HEK293 (cell line): ENCODE results near the gene BBS7.

Source experiments
- CTCF ChIA-PET: fragments of 350-600 bp; formaldehyde crosslinking; extraction: SDS; loops from one replicate; lab custom pipeline; 2021; ENCODE audit warnings: antibody characterized with exemption; lab: Yijun Ruan, JAX
- POLR2A ChIA-PET: fragments of 300-600 bp; formaldehyde crosslinking; extraction: SDS; loops from one replicate; lab custom pipeline; 2020; ENCODE audit warnings: antibody characterized with exemption, inconsistent platforms; lab: Yijun Ruan, JAX
- H3K27ac ChIP-seq: fragments of 200-500 bp; sonication (Bioruptor generic); 2 replicates; pipeline ENCODE4 v1.5.1; 2014; ENCODE audit warnings: low read depth, low read length, control low read depth, inconsistent platforms; ENCODE audit errors: extremely low read depth
- H3K36me3 ChIP-seq, 2 experiments: fragments of 200-500 bp in 1 of 2; sonication (Bioruptor generic) in 1 of 2; 1 replicate in 1 of 2; 2 replicates in 1 of 2; pipeline ENCODE4 v1.5.1; 2014 to 2017; ENCODE audit warnings: inconsistent platforms in 2 of 2, low read length in 2 of 2; ENCODE audit not compliant: control insufficient read depth in 2 of 2, insufficient read depth in 1 of 2
- H3K4me1 ChIP-seq: fragments of 200-500 bp; sonication (Bioruptor generic); 2 replicates; pipeline ENCODE4 v1.5.1; 2014; ENCODE audit warnings: mild to moderate bottlenecking, low read length, inconsistent platforms; ENCODE audit not compliant: control insufficient read depth, insufficient read depth
- H3K4me3 ChIP-seq: 2 replicates; pipeline ENCODE4 v1.5.1; 2011; ENCODE audit warnings: low read depth, mild to moderate bottlenecking, control low read depth, low read length, moderate library complexity
- H3K9me3 ChIP-seq: fragments of 200-500 bp; sonication (Bioruptor generic); 2 replicates; pipeline ENCODE4 v1.5.1; 2014; ENCODE audit warnings: low read depth, low read length, inconsistent platforms; ENCODE audit not compliant: control insufficient read depth, insufficient read depth
- GFI1B ChIP-seq: fragments of 450-650 bp; formaldehyde crosslinking; IDR thresholded peaks from 2 replicates; pipeline ENCODE4 v1.5.1; 2016; ENCODE audit warnings: missing biosample characterization, missing genetic modification characterization
- GLIS1 ChIP-seq: fragments of 450-650 bp; formaldehyde crosslinking; IDR thresholded peaks from 2 replicates; pipeline ENCODE4 v1.5.1; 2016; ENCODE audit warnings: missing biosample characterization, missing genetic modification characterization
- HOXD13 ChIP-seq: sonication (generic); formaldehyde crosslinking; IDR thresholded peaks from 2 replicates; pipeline ENCODE4 v1.8.0; 2022; ENCODE audit warnings: missing genetic modification reagents, borderline replicate concordance
- KLF16 ChIP-seq: fragments of 450-650 bp; formaldehyde crosslinking; IDR thresholded peaks from 2 replicates; pipeline ENCODE4 v1.5.1; 2017; ENCODE audit warnings: missing biosample characterization, missing genetic modification characterization
- MYNN ChIP-seq: fragments of 450-650 bp; formaldehyde crosslinking; IDR thresholded peaks from 2 replicates; pipeline ENCODE4 v1.5.1; 2016; ENCODE audit warnings: missing biosample characterization, missing genetic modification characterization, borderline replicate concordance
- YY1 ChIP-seq: fragments of 450-650 bp; formaldehyde crosslinking; IDR thresholded peaks from 2 replicates; pipeline ENCODE4 v1.5.1; 2018; ENCODE audit warnings: missing biosample characterization, missing genetic modification characterization
- YY2 ChIP-seq: fragments of 450-650 bp; formaldehyde crosslinking; IDR thresholded peaks from 2 replicates; pipeline ENCODE4 v1.5.1; 2016; ENCODE audit warnings: missing biosample characterization, missing genetic modification characterization
- ZFP3 ChIP-seq: fragments of 450-650 bp; formaldehyde crosslinking; IDR thresholded peaks from 2 replicates; pipeline ENCODE4 v1.5.1; 2016; ENCODE audit warnings: low read depth, missing biosample characterization, missing genetic modification characterization
- ZNF146 ChIP-seq: fragments of 450-650 bp; formaldehyde crosslinking; IDR thresholded peaks from 2 replicates; pipeline ENCODE4 v1.5.1; 2016; ENCODE audit warnings: missing biosample characterization, missing genetic modification characterization
- ZNF24 ChIP-seq: fragments of 450-650 bp; formaldehyde crosslinking; IDR thresholded peaks from 2 replicates; pipeline ENCODE4 v1.5.1; 2016; ENCODE audit warnings: missing biosample characterization, missing genetic modification characterization
- ZNF311 ChIP-seq: fragments of 450-650 bp; formaldehyde crosslinking; IDR thresholded peaks from 2 replicates; pipeline ENCODE4 v1.5.1; 2017; ENCODE audit warnings: missing biosample characterization, missing genetic modification characterization, borderline replicate concordance
- ZNF37A ChIP-seq: fragments of 450-650 bp; IDR thresholded peaks from 2 replicates; pipeline ENCODE4 v1.5.1; 2018; ENCODE audit warnings: missing biosample characterization, missing genetic modification characterization
- ZNF664 ChIP-seq: fragments of 450-650 bp; formaldehyde crosslinking; IDR thresholded peaks from 2 replicates; pipeline ENCODE4 v1.5.1; 2016; ENCODE audit warnings: missing biosample characterization, missing genetic modification characterization
- ZNF76 ChIP-seq: fragments of 450-650 bp; formaldehyde crosslinking; IDR thresholded peaks from 2 replicates; pipeline ENCODE4; 2016; ENCODE audit warnings: low read depth, missing biosample characterization, missing genetic modification characterization, borderline replicate concordance
- ZNF777 ChIP-seq: fragments of 450-650 bp; formaldehyde crosslinking; IDR thresholded peaks from 2 replicates; pipeline ENCODE4 v1.5.1; 2017; ENCODE audit warnings: missing biosample characterization, missing genetic modification characterization, borderline replicate concordance
- TF ChIP-seq, protein P1 (sequence below): fragments of 450-650 bp; formaldehyde crosslinking; IDR thresholded peaks from 2 replicates; pipeline ENCODE4 v1.5.1; 2016; ENCODE audit warnings: missing biosample characterization, missing genetic modification characterization
- TF ChIP-seq, protein P2 (sequence below): fragments of 450-650 bp; formaldehyde crosslinking; IDR thresholded peaks from 2 replicates; pipeline ENCODE4 v1.5.1; 2016; ENCODE audit warnings: missing biosample characterization, missing genetic modification characterization
- TF ChIP-seq, protein P3 (sequence below): fragments of 450-650 bp; formaldehyde crosslinking; IDR thresholded peaks from 2 replicates; pipeline ENCODE4 v1.5.1; 2017; ENCODE audit warnings: missing biosample characterization, missing genetic modification characterization
- TF ChIP-seq, protein P4 (sequence below): fragments of 450-650 bp; formaldehyde crosslinking; IDR thresholded peaks from 2 replicates; pipeline ENCODE4 v1.5.1; 2017; ENCODE audit warnings: missing biosample characterization, missing genetic modification characterization
- TF ChIP-seq, protein P5 (sequence below): fragments of 450-650 bp; formaldehyde crosslinking; IDR thresholded peaks from 2 replicates; pipeline ENCODE4 v1.5.1; 2016; ENCODE audit warnings: missing biosample characterization, missing genetic modification characterization
- TF ChIP-seq, protein P6 (sequence below): fragments of 450-650 bp; formaldehyde crosslinking; IDR thresholded peaks from 2 replicates; pipeline ENCODE4 v1.5.1; 2016; ENCODE audit warnings: missing biosample characterization, missing genetic modification characterization

BBS7 gene

DNA sequence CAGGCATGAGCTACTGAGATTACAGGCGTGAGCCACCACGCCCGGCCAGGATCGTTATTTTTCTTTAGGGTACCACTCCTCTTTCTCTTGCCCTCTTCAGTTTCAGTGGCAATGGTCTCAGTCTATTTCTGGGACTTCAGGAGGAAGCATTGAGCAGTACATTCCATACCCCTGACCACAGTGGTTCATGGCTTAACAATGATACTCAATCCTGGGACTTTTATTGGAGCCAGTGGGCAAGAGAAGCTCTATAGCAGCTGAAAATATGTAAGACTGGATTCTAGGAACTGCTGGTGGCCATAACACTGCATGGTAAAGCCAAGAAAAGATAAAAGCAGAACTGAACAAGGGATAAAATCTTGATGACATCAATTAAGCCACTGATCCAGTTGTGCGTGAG, 40.8 kb downstream of the BBS7 start:
- Histone ChIP-seq H3K36me3 (peaks cover 13 to 60% of the 10 kb centered on the region in 2 experiments), H3K27ac (no peak overlapping the region), H3K4me3 (no peak overlapping the region), H3K9me3 (no peaks in the 10 kb centered on the region), H3K4me1 (no peaks in the 10 kb centered on the region)
- POLR2A ChIA-PET: no interaction called here
- CTCF ChIA-PET: no interaction called here
- TF ChIP-seq GLIS1 (tag by site-specific recombination) (no peak), MYNN (tag by site-specific recombination) (no peak), KLF16 (no peak), ZNF146 (no peak), ZNF37A (tag by site-specific recombination) (no peak)
- TF ChIP-seq, protein P1, sequence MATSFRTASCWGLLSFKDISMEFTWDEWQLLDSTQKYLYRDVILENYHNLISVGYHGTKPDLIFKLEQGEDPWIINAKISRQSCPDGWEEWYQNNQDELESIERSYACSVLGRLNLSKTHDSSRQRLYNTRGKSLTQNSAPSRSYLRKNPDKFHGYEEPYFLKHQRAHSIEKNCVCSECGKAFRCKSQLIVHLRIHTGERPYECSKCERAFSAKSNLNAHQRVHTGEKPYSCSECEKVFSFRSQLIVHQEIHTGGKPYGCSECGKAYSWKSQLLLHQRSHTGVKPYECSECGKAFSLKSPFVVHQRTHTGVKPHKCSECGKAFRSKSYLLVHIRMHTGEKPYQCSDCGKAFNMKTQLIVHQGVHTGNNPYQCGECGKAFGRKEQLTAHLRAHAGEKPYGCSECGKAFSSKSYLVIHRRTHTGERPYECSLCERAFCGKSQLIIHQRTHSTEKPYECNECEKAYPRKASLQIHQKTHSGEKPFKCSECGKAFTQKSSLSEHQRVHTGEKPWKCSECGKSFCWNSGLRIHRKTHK: no peak

DNA sequence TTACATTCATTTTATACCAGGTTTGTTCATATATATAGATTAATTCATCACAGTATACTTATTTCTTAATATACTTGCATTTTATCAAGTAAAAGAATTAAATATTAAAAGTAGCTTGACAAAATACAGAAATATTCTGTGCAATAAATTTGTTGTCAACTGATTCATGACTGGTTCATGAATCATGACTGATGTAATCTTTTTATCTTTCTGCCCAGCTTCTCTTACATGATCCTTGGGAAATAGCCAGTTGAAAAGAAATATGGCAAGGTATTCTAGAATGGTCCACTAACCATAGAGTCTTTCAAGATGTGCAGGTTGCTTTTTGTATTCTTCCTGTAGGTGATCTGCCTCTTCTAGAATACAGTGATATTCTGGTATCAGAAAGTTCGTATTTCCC, 42.4 kb downstream of the BBS7 start:
- Histone ChIP-seq H3K27ac (no peak overlapping the region), H3K9me3 (no peaks in the 10 kb centered on the region), H3K4me1 (no peaks in the 10 kb centered on the region; the same call in 1 of the 2 replicates)
- POLR2A ChIA-PET: no interaction called here
- TF ChIP-seq ZNF777 (tag by site-specific recombination): no peak
- TF ChIP-seq, protein P2, sequence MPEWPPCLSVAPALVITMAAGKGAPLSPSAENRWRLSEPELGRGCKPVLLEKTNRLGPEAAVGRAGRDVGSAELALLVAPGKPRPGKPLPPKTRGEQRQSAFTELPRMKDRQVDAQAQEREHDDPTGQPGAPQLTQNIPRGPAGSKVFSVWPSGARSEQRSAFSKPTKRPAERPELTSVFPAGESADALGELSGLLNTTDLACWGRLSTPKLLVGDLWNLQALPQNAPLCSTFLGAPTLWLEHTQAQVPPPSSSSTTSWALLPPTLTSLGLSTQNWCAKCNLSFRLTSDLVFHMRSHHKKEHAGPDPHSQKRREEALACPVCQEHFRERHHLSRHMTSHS (tag by site-specific recombination): no peak
- TF ChIP-seq, all 188 proteins: peak for 0
- peaks cover 13 to 52% of the 10 kb centered on the region in 2 experiments for H3K36me3 ChIP-seq
- no peak overlapping the region for H3K4me3 ChIP-seq
- CTCF ChIA-PET: interaction anchor here (1.3 kb wide), 1 partner anchor 10 kb away, joined by 4 read pairs; no protein-coding TSS in a partner anchor

DNA sequence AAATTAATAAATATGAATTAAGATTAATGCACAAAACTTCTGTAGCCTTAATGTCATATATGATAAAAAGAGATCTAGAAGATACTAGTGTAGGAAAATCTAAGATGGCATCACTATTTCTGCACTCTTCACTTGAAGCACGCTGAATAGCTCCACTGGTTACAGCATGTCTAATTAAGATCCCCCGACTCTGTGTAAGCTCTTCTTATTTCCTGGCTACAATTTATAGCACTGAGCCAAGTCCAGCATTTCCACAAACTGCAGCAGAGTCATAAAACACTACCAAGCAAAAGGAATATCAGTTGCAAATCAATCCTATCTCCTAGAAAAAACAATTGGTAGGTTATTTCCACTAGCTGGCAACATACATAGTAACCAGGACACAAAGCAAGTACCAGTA, 45.3 kb downstream of the BBS7 start:
- Histone ChIP-seq H3K27ac (no peak overlapping the region), H3K36me3 (peaks cover 10 to 58% of the 10 kb centered on the region in 2 experiments; a peak in 2 of 3 replicates), H3K9me3 (no peaks in the 10 kb centered on the region), H3K4me1 (no peaks in the 10 kb centered on the region; the same call in 1 of the 2 replicates), H3K4me3 (no peak overlapping the region)
- POLR2A ChIA-PET: no interaction called here
- CTCF ChIA-PET: interaction anchor here (0.5 to 1.0 kb wide), 4 partner anchors 10 to 426 kb away, joined by 3 to 4 read pairs (median 3); no protein-coding TSS in a partner anchor
- TF ChIP-seq ZFP3: no peak
- TF ChIP-seq HOXD13 (CRISPR knock-in tag): no peak
- TF ChIP-seq ZNF311 (tag by site-specific recombination): no peak
- no peak for TF ChIP-seq ZNF76
- TF ChIP-seq, protein P3, sequence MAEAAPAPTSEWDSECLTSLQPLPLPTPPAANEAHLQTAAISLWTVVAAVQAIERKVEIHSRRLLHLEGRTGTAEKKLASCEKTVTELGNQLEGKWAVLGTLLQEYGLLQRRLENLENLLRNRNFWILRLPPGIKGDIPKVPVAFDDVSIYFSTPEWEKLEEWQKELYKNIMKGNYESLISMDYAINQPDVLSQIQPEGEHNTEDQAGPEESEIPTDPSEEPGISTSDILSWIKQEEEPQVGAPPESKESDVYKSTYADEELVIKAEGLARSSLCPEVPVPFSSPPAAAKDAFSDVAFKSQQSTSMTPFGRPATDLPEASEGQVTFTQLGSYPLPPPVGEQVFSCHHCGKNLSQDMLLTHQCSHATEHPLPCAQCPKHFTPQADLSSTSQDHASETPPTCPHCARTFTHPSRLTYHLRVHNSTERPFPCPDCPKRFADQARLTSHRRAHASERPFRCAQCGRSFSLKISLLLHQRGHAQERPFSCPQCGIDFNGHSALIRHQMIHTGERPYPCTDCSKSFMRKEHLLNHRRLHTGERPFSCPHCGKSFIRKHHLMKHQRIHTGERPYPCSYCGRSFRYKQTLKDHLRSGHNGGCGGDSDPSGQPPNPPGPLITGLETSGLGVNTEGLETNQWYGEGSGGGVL (tag by site-specific recombination): no peak
- TF ChIP-seq, protein P4, sequence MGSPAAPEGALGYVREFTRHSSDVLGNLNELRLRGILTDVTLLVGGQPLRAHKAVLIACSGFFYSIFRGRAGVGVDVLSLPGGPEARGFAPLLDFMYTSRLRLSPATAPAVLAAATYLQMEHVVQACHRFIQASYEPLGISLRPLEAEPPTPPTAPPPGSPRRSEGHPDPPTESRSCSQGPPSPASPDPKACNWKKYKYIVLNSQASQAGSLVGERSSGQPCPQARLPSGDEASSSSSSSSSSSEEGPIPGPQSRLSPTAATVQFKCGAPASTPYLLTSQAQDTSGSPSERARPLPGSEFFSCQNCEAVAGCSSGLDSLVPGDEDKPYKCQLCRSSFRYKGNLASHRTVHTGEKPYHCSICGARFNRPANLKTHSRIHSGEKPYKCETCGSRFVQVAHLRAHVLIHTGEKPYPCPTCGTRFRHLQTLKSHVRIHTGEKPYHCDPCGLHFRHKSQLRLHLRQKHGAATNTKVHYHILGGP: no peak
- TF ChIP-seq, protein P5, sequence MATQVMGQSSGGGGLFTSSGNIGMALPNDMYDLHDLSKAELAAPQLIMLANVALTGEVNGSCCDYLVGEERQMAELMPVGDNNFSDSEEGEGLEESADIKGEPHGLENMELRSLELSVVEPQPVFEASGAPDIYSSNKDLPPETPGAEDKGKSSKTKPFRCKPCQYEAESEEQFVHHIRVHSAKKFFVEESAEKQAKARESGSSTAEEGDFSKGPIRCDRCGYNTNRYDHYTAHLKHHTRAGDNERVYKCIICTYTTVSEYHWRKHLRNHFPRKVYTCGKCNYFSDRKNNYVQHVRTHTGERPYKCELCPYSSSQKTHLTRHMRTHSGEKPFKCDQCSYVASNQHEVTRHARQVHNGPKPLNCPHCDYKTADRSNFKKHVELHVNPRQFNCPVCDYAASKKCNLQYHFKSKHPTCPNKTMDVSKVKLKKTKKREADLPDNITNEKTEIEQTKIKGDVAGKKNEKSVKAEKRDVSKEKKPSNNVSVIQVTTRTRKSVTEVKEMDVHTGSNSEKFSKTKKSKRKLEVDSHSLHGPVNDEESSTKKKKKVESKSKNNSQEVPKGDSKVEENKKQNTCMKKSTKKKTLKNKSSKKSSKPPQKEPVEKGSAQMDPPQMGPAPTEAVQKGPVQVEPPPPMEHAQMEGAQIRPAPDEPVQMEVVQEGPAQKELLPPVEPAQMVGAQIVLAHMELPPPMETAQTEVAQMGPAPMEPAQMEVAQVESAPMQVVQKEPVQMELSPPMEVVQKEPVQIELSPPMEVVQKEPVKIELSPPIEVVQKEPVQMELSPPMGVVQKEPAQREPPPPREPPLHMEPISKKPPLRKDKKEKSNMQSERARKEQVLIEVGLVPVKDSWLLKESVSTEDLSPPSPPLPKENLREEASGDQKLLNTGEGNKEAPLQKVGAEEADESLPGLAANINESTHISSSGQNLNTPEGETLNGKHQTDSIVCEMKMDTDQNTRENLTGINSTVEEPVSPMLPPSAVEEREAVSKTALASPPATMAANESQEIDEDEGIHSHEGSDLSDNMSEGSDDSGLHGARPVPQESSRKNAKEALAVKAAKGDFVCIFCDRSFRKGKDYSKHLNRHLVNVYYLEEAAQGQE (tag by site-specific recombination): no peak
- no peak for TF ChIP-seq ZNF24
- TF ChIP-seq, protein P6, sequence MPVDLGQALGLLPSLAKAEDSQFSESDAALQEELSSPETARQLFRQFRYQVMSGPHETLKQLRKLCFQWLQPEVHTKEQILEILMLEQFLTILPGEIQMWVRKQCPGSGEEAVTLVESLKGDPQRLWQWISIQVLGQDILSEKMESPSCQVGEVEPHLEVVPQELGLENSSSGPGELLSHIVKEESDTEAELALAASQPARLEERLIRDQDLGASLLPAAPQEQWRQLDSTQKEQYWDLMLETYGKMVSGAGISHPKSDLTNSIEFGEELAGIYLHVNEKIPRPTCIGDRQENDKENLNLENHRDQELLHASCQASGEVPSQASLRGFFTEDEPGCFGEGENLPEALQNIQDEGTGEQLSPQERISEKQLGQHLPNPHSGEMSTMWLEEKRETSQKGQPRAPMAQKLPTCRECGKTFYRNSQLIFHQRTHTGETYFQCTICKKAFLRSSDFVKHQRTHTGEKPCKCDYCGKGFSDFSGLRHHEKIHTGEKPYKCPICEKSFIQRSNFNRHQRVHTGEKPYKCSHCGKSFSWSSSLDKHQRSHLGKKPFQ (tag by site-specific recombination): no peak
- TF ChIP-seq ZNF664 (tag by site-specific recombination): no peak
- TF ChIP-seq MYNN (tag by site-specific recombination): peak; percentile 65; the same call in 1 of the 2 replicates
- no peak for TF ChIP-seq YY1 (tag by site-specific recombination)
- no peak for TF ChIP-seq GFI1B (tag by site-specific recombination)
- no peak for TF ChIP-seq YY2 (tag by site-specific recombination)
